HEK293T (cell line): ENCODE results near the gene UBL7.

ENCODE experiments used
- CTCF ChIA-PET: fragments of 350-600 bp; formaldehyde crosslinking; extraction: SDS; loops from one replicate; lab custom pipeline; 2021; ENCODE audit warnings: antibody characterized with exemption, inconsistent platforms; lab: Yijun Ruan, JAX
- POLR2A ChIA-PET: fragments of 350-600 bp; formaldehyde crosslinking; extraction: SDS; loops from one replicate; lab custom pipeline; 2020; ENCODE audit warnings: antibody characterized with exemption, inconsistent platforms; lab: Yijun Ruan, JAX
- DNase-seq: peaks from one replicate; pipeline ENCODE4 v3.0.0; 2012; ENCODE audit warnings: mixed read lengths; ENCODE audit errors: extremely low spot score
- ARNT ChIP-seq: fragments of 450-650 bp; IDR thresholded peaks from 2 replicates; pipeline ENCODE4 v1.6.1; 2017; ENCODE audit warnings: mild to moderate bottlenecking
- BHLHE40 ChIP-seq: fragments of 450-650 bp; IDR thresholded peaks from 2 replicates; pipeline ENCODE4 v1.6.1; 2016; ENCODE audit warnings: mild to moderate bottlenecking, moderate library complexity, borderline replicate concordance
- CTBP1 ChIP-seq: fragments of 450-650 bp; IDR thresholded peaks from 2 replicates; pipeline ENCODE4 v1.6.1; 2016; ENCODE audit warnings: borderline replicate concordance
- ELF4 ChIP-seq: fragments of 450-650 bp; IDR thresholded peaks from 2 replicates; pipeline ENCODE4 v1.6.1; 2017; ENCODE audit warnings: antibody characterized with exemption
- FOXA1 ChIP-seq: fragments of 450-650 bp; IDR thresholded peaks from 2 replicates; pipeline ENCODE4 v1.6.1; 2016; ENCODE audit warnings: mild to moderate bottlenecking
- FOXK2 ChIP-seq: fragments of 450-650 bp; IDR thresholded peaks from 2 replicates; pipeline ENCODE4 v1.6.1; 2016; ENCODE audit warnings: mild to moderate bottlenecking
- FOXM1 ChIP-seq: fragments of 450-650 bp; IDR thresholded peaks from 2 replicates; pipeline ENCODE4 v1.6.1; 2017; ENCODE audit warnings: mild to moderate bottlenecking, borderline replicate concordance
- HDGF ChIP-seq: fragments of 450-650 bp; IDR thresholded peaks from 2 replicates; pipeline ENCODE4 v1.6.1; 2017; ENCODE audit warnings: antibody characterized with exemption, borderline replicate concordance
- L3MBTL2 ChIP-seq: fragments of 450-650 bp; conservative IDR thresholded peaks from 2 replicates; pipeline ENCODE4 v1.6.1; 2016; ENCODE audit warnings: mild to moderate bottlenecking
- LEF1 ChIP-seq: fragments of 450-650 bp; IDR thresholded peaks from 2 replicates; pipeline ENCODE4 v1.6.1; 2017; ENCODE audit warnings: mild to moderate bottlenecking, borderline replicate concordance
- NFRKB ChIP-seq: fragments of 450-650 bp; IDR thresholded peaks from 2 replicates; pipeline ENCODE4 v1.6.1; 2016; ENCODE audit warnings: mild to moderate bottlenecking, moderate library complexity
- PKNOX1 ChIP-seq: fragments of 450-650 bp; IDR thresholded peaks from 2 replicates; pipeline ENCODE4 v1.6.1; 2016
- SP1 ChIP-seq: fragments of 450-650 bp; IDR thresholded peaks from 2 replicates; pipeline ENCODE4 v1.6.1; 2017
- SUZ12 ChIP-seq: fragments of 450-650 bp; IDR thresholded peaks from 2 replicates; pipeline ENCODE4 v1.6.1; 2016; ENCODE audit warnings: mild to moderate bottlenecking
- TARDBP ChIP-seq: fragments of 450-650 bp; IDR thresholded peaks from 2 replicates; pipeline ENCODE4 v1.6.1; 2016
- ZNF384 ChIP-seq: fragments of 450-650 bp; IDR thresholded peaks from 2 replicates; pipeline ENCODE4 v1.6.1; 2016

Gene UBL7

DNA sequence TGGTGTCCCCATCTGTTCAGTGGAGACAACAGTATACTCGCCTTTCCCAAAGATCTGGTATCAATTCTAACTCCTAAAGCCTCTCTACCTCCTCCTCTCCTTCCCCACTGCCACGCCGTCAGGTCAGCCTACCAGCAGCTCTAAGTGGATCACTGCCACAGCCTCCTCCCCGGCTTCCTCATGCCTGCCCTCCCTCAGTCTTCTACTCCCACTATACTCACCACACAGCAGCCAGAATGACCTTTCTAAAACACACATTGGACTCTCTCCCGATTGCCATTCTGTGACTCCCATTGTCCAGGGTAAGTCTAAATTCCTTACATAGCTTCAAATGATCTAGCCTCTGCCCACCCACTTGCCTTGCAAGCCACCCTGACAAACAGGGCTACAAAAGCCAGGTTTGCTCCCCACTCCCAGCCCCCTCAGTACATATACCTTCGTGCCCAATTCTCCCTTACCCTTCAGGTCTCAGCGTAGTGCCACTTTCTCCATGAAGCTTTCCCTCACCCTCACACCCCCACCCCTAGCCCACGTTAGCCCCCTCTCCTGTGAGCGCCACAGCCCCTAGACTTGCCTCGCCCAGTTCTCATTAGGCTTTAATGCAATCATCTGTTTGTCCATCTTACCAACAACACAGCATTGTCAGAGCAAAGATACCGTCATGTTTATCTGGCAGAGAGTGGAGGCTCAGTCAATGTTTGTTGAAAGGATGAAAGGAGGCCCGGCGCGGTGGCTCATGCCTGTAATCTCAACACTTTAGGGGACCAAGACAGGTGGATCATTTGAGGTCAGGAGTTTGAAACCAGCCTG is 17.7 kb downstream of the UBL7 start:
- DNase-seq, result no peak
- TF ChIP-seq BHLHE40, result no peak
- TF ChIP-seq L3MBTL2, result no peak
- no peak for TF ChIP-seq TARDBP
- no peak for TF ChIP-seq ELF4
- no peak for TF ChIP-seq SUZ12
- no peak for TF ChIP-seq ZNF384
- TF ChIP-seq FOXA1, result no peak
- no peak for TF ChIP-seq SP1
- no peak for TF ChIP-seq ARNT
- TF ChIP-seq PKNOX1, result no peak
- no peak for TF ChIP-seq HDGF
- TF ChIP-seq FOXK2, result no peak
- TF ChIP-seq CTBP1, result no peak
- TF ChIP-seq FOXM1, result no peak
- no peak for TF ChIP-seq NFRKB
- ChIA-PET POLR2A (interaction anchor here (1.1 to 1.7 kb wide), 3 partner anchors 8 to 18 kb away, joined by 3 to 6 read pairs (median 4); partner anchors contain the start of gene UBL7), CTCF (interaction anchor here (3.4 kb wide), 1 partner anchor 61 kb away, joined by 17 read pairs; no protein-coding TSS in a partner anchor)

- POLR2A ChIA-PET, result interaction anchor here (1.1 to 1.9 kb wide), 5 partner anchors 9 to 98 kb away, joined by 3 to 14 read pairs (median 4); partner anchors contain the start of genes ARID3B and UBL7
- TF ChIP-seq CTBP1 (no peak), SP1 (no peak), ARNT (no peak), ZNF384 (no peak)
- no peak for DNase-seq
- CTCF ChIA-PET, result interaction anchor here (3.4 kb wide), 1 partner anchor 60 kb away, joined by 17 read pairs; no protein-coding TSS in a partner anchor
Observed at GRCh38 chr15:74442604-74443003, 18.4 kb downstream of the UBL7 start.

GRCh38 chr15:74442063-74442462 is 18.9 kb downstream of the UBL7 start:
- TF ChIP-seq LEF1 (no peak), PKNOX1 (no peak), HDGF (no peak), ARNT (no peak), SP1 (no peak), ZNF384 (no peak), BHLHE40 (no peak), FOXA1 (no peak), ELF4 (no peak), SUZ12 (no peak), NFRKB (no peak), CTBP1 (no peak), FOXK2 (no peak), L3MBTL2 (no peak), FOXM1 (no peak), TARDBP (no peak)
- ChIA-PET CTCF (interaction anchor here (0.6 to 3.4 kb wide), 3 partner anchors 59 to 327 kb away, joined by 3 to 17 read pairs (median 5); no protein-coding TSS in a partner anchor), POLR2A (interaction anchor here (1.1 to 1.9 kb wide), 2 partner anchors 19 to 99 kb away, joined by 3 to 14 read pairs; partner anchors contain the start of genes ARID3B and UBL7)
- no peak for DNase-seq

GRCh38 chr15:74441248-74441941 is 19.6 kb downstream of the UBL7 start:
- ChIA-PET POLR2A (interaction anchor here (1.1 to 1.9 kb wide), 2 partner anchors 20 to 99 kb away, joined by 3 to 14 read pairs; partner anchors contain the start of genes ARID3B and UBL7), CTCF (interaction anchor here (0.6 to 3.4 kb wide), 4 partner anchors 59 to 328 kb away, joined by 3 to 17 read pairs (median 5); no protein-coding TSS in a partner anchor)
- no peak for TF ChIP-seq CTBP1
- TF ChIP-seq SUZ12, result no peak
- no peak for TF ChIP-seq FOXM1
- no peak for TF ChIP-seq TARDBP
- TF ChIP-seq FOXA1, result no peak
- TF ChIP-seq ELF4, result no peak
- TF ChIP-seq NFRKB, result no peak
- no peak for TF ChIP-seq SP1
- TF ChIP-seq FOXK2, result no peak
- DNase-seq, result no peak

DNA sequence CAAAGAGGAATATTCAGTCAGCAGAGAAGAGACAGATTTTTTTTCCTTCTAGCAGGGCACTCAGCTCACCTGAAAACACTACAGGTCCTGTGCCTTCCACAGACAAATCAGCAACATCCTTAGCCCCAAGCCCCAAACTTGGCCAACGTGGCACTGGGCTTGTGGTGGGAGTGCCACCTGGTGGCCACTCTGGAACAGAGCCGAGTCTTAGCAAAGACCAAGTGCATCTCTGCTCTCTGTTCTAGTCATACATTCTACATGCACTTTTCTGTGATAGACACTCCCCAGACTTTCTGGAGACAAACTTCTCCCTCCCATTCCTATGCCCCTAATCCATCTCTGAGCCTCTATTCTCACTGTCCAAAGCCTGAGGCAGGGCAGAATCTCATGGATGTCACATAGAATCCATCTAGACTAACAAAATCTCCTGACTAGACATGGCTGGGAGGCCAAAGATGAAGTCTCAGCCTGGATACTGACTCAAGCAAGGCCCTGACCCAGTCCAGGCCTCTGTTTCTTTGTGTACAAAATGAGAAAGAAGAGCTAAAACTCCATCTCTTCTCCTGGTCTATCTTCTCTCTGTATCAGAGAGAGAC is 22.1 kb downstream of the UBL7 start:
- ChIA-PET CTCF (interaction anchor here (0.6 to 2.4 kb wide), 7 partner anchors 8 to 73 kb away, joined by 3 to 19 read pairs (median 5); no protein-coding TSS in a partner anchor), POLR2A (interaction anchor here (1.6 kb wide), 1 partner anchor 22 kb away, joined by 6 read pairs; the partner anchor contains the start of gene UBL7)
- TF ChIP-seq L3MBTL2, result no peak
- TF ChIP-seq LEF1, result no peak
- TF ChIP-seq FOXK2, result no peak
- no peak for TF ChIP-seq ZNF384
- TF ChIP-seq NFRKB, result no peak
- no peak for TF ChIP-seq PKNOX1
- no peak for TF ChIP-seq SP1
- TF ChIP-seq BHLHE40, result no peak
- no peak for TF ChIP-seq FOXM1
- no peak for TF ChIP-seq HDGF
- no peak for TF ChIP-seq ARNT
- TF ChIP-seq ELF4, result no peak
- no peak for TF ChIP-seq CTBP1
- no peak for TF ChIP-seq TARDBP
- TF ChIP-seq FOXA1, result no peak
- TF ChIP-seq SUZ12, result no peak
- peak; percentile 85 for DNase-seq
